ENCODE data around the gene SLC5A8. TPM values are rescaled to one million over a fixed set of nuclear protein-coding genes. Genes with fewer than 3 reads are reported as not detected.

The SLC5A8 gene
- total RNA-seq, 1 experiment from 2014 or later = not detected

DNA sequence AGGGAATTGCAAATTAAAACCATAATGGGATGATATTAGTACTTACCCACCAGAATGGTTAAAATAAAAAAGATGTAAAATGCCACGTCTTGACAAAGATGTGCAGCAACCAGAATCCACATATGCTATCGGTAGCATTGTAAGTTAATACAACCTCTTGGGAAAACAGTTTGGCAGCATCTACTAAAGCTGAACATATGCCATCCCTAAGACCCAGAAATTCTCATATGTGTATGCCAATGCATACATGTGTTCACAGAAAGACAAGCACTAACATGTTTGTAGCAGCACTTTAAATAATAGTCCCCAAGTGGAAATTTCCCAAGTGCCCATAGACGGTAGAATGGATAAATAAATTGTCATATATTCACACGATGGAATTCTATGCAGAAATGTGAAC lies 28.3 kb upstream of the SLC5A8 start:
- intact Hi-C loops (cut with micrococcal nuclease) = no loop called here
- no peak for ATAC-seq

More for the DNA sequence above, 28.3 kb upstream of the SLC5A8 start:
- no peak overlapping the region for H2AFZ ChIP-seq (ENCODE audit: low read depth, low read length, poor library complexity, severe bottlenecking)
- H3K27ac ChIP-seq (ENCODE audit: low read depth, low read length) = no peak overlapping the region
- DNase-seq (ENCODE audit: low read depth, low spot score) = no peak
- H3K79me2 ChIP-seq (ENCODE audit: insufficient read depth, low read length) = no peaks in the 10 kb centered on the region
- ChIA-PET POLR2A (no interaction called here), CTCF (no interaction called here), RAD21 (ENCODE audit: low non-redundant PET in 1 of 2, low total read pairs in 2 of 2, uncharacterized antibody in 2 of 2, unreplicated experiment in 2 of 2) (no interaction called here)
- no peak overlapping the region for H3K9ac ChIP-seq (ENCODE audit: low read length)
- H3K4me3 ChIP-seq (replicated peaks in 1 of 2; ENCODE audit: low read depth in 1 of 2, low read length in 2 of 2) = no peak overlapping the region
- H4K20me1 ChIP-seq (ENCODE audit: insufficient read depth) = no peaks in the 10 kb centered on the region
- TF ChIP-seq, protein P1, sequence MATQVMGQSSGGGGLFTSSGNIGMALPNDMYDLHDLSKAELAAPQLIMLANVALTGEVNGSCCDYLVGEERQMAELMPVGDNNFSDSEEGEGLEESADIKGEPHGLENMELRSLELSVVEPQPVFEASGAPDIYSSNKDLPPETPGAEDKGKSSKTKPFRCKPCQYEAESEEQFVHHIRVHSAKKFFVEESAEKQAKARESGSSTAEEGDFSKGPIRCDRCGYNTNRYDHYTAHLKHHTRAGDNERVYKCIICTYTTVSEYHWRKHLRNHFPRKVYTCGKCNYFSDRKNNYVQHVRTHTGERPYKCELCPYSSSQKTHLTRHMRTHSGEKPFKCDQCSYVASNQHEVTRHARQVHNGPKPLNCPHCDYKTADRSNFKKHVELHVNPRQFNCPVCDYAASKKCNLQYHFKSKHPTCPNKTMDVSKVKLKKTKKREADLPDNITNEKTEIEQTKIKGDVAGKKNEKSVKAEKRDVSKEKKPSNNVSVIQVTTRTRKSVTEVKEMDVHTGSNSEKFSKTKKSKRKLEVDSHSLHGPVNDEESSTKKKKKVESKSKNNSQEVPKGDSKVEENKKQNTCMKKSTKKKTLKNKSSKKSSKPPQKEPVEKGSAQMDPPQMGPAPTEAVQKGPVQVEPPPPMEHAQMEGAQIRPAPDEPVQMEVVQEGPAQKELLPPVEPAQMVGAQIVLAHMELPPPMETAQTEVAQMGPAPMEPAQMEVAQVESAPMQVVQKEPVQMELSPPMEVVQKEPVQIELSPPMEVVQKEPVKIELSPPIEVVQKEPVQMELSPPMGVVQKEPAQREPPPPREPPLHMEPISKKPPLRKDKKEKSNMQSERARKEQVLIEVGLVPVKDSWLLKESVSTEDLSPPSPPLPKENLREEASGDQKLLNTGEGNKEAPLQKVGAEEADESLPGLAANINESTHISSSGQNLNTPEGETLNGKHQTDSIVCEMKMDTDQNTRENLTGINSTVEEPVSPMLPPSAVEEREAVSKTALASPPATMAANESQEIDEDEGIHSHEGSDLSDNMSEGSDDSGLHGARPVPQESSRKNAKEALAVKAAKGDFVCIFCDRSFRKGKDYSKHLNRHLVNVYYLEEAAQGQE (IDR thresholded peaks at IDR 0.05; ENCODE audit: low read depth) = no peak
- TF ChIP-seq CEBPB (IDR thresholded peaks at IDR 0.05; ENCODE audit: low read depth) (no peak), ZFX (IDR thresholded peaks at IDR 0.05) (no peak), POLR2AphosphoS5 (IDR thresholded peaks at IDR 0.05; ENCODE audit: low read depth, low read length) (no peak), CBX3 (IDR thresholded peaks at IDR 0.05; ENCODE audit: low read depth) (no peak), FOSL1 (IDR thresholded peaks at IDR 0.05; ENCODE audit: low read depth) (no peak), SP1 (IDR thresholded peaks at IDR 0.05; ENCODE audit: low read depth) (no peak), EZH2 (IDR thresholded peaks at IDR 0.05) (no peak), YY1 (IDR thresholded peaks at IDR 0.05; ENCODE audit: extremely low read depth, insufficient replicate concordance, low read depth, low read length) (no peak), ZNF274 (IDR thresholded peaks at IDR 0.05; ENCODE audit: low read depth, low read length) (no peak), JUND (IDR thresholded peaks at IDR 0.05) (no peak), ZBTB33 (IDR thresholded peaks at IDR 0.05; ENCODE audit: extremely low read depth, insufficient replicate concordance, low read length) (no peak), EZH2phosphoT487 (IDR thresholded peaks at IDR 0.05; ENCODE audit: borderline replicate concordance) (no peak), SRF (IDR thresholded peaks at IDR 0.05; ENCODE audit: low read depth) (no peak), ELF1 (IDR thresholded peaks at IDR 0.05; ENCODE audit: borderline replicate concordance, low read depth) (no peak)
- TF ChIP-seq, protein P2, sequence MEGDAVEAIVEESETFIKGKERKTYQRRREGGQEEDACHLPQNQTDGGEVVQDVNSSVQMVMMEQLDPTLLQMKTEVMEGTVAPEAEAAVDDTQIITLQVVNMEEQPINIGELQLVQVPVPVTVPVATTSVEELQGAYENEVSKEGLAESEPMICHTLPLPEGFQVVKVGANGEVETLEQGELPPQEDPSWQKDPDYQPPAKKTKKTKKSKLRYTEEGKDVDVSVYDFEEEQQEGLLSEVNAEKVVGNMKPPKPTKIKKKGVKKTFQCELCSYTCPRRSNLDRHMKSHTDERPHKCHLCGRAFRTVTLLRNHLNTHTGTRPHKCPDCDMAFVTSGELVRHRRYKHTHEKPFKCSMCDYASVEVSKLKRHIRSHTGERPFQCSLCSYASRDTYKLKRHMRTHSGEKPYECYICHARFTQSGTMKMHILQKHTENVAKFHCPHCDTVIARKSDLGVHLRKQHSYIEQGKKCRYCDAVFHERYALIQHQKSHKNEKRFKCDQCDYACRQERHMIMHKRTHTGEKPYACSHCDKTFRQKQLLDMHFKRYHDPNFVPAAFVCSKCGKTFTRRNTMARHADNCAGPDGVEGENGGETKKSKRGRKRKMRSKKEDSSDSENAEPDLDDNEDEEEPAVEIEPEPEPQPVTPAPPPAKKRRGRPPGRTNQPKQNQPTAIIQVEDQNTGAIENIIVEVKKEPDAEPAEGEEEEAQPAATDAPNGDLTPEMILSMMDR (IDR thresholded peaks at IDR 0.05 in 2 of 3, conservative IDR thresholded peaks at IDR 0.05 in 1 of 3; ENCODE audit: borderline replicate concordance in 1 of 3, insufficient read depth in 1 of 3, low read depth in 2 of 3, low read length in 2 of 3) = no peak
- no peaks in the 10 kb centered on the region for H3K9me3 ChIP-seq (ENCODE audit: control insufficient read depth in 1 of 2, insufficient read depth in 1 of 2, low read depth in 1 of 2, low read length in 2 of 2)
- BruUV-seq (replicated peaks) = no TSS peak
- no peaks in the 10 kb centered on the region for H3K27me3 ChIP-seq (ENCODE audit: insufficient read depth, low read length)
- H3K4me2 ChIP-seq (ENCODE audit: low read length) = no peak overlapping the region
- no peaks in the 10 kb centered on the region for H3K9me2 ChIP-seq (ENCODE audit: insufficient read depth)
- H3K36me3 ChIP-seq (ENCODE audit: control insufficient read depth in 1 of 2, insufficient read depth in 2 of 2, low read length in 2 of 2) = no peaks in the 10 kb centered on the region
- no peaks in the 10 kb centered on the region for H3K4me1 ChIP-seq (ENCODE audit: control insufficient read depth in 1 of 2, insufficient read depth in 2 of 2, low read length in 2 of 2)

All from HCT116 (cell line).